Activated T-cell treated with anti-CD3 and anti-CD28 coated beads, Interleukin-2, amount 50 U/mL, for 72 hours (primary cell): Measurements from ENCODE around the gene PRKCA. TPM values are rescaled to one million over a fixed set of nuclear protein-coding genes. Genes with fewer than 3 reads are reported as not detected.

ENCODE experiments used
- ATAC-seq, 2 donors: fragments of 150-1000 bp; cut with Tn5 transposase; replicated peaks in 1 of 2; 2 replicates each; pipeline ENCODE4 v1.10.0; 2021; ENCODE audit warnings: moderate library complexity in 2 of 2, mild to moderate bottlenecking in 1 of 2
- DNase-seq, 2 donors: peaks; one replicate each; pipeline ENCODE4 v3.0.0; 2021 to 2022; ENCODE audit warnings: mixed read lengths in 1 of 2
- H3K27ac Mint-ChIP-seq: one replicate; pipeline ENCODE4 v1.8.0; 2022; ENCODE audit warnings: mild to moderate bottlenecking, moderate library complexity, mixed read lengths
- H3K27me3 Mint-ChIP-seq: one replicate; pipeline ENCODE4 v1.8.0; 2022; ENCODE audit warnings: low read depth, mixed read lengths
- H3K36me3 Mint-ChIP-seq, 2 donors: one replicate each; pipeline ENCODE4 v1.8.0; 2022; ENCODE audit warnings: mixed read lengths in 2 of 2, mild to moderate bottlenecking in 1 of 2; ENCODE audit not compliant: insufficient read depth in 2 of 2
- H3K4me1 Mint-ChIP-seq: one replicate; pipeline ENCODE4 v1.8.0; 2022; ENCODE audit warnings: low read depth, mixed read lengths
- H3K4me3 Mint-ChIP-seq, 2 donors: one replicate each; pipeline ENCODE4 v1.8.0; 2022; ENCODE audit warnings: mild to moderate bottlenecking in 2 of 2, mixed read lengths in 2 of 2, moderate library complexity in 2 of 2
- H3K9me3 Mint-ChIP-seq, 2 donors: one replicate each; pipeline ENCODE4 v1.8.0; 2022; ENCODE audit warnings: mixed read lengths in 2 of 2
- total RNA-seq, 2 donors: library from RNA; stranded (reverse); gene quantifications; one replicate each; pipeline ENCODE4 v1.2.3, GENCODE V29; 2022

The PRKCA gene
- total RNA-seq, 2 donors from 2014 or later = 126 to 138 TPM

GRCh38 chr17:66829883-66830282 lies 527.5 kb downstream of the PRKCA start:
- ATAC-seq (no peak), DNase-seq (no peak)
- peaks cover 57% of the 10 kb centered on the region for H3K27me3 Mint-ChIP-seq
- H3K4me1 Mint-ChIP-seq = peaks cover 11% of the 10 kb centered on the region
- H3K36me3 Mint-ChIP-seq = peaks cover 0 to 2% of the 10 kb centered on the region in 2 donors
- no peak overlapping the region for H3K4me3 Mint-ChIP-seq
- H3K27ac Mint-ChIP-seq = no peak overlapping the region
- H3K9me3 Mint-ChIP-seq = no peaks in the 10 kb centered on the region

- Mint-ChIP-seq H3K4me1 (peaks cover 11% of the 10 kb centered on the region), H3K4me3 (no peak overlapping the region), H3K27ac (no peak overlapping the region), H3K27me3 (peaks cover 58% of the 10 kb centered on the region), H3K36me3 (peaks cover 0 to 2% of the 10 kb centered on the region in 2 donors), H3K9me3 (no peaks in the 10 kb centered on the region)
- no peak for ATAC-seq
- DNase-seq = no peak
Observed at GRCh38 chr17:66830451-66830850, 528.0 kb downstream of the PRKCA start.

GRCh38 chr17:66831383-66832210 lies 529.2 kb downstream of the PRKCA start:
- ATAC-seq (no peak), DNase-seq (no peak)
- H3K4me3 Mint-ChIP-seq = no peak overlapping the region
- no peak overlapping the region for H3K27ac Mint-ChIP-seq
- peaks cover 70% of the 10 kb centered on the region for H3K27me3 Mint-ChIP-seq
- H3K9me3 Mint-ChIP-seq = no peaks in the 10 kb centered on the region
- peaks cover 11% of the 10 kb centered on the region for H3K4me1 Mint-ChIP-seq
- H3K36me3 Mint-ChIP-seq = peaks cover 0 to 2% of the 10 kb centered on the region in 2 donors

GRCh38 chr17:66833201-66833600 lies 530.8 kb downstream of the PRKCA start:
- Mint-ChIP-seq H3K4me3 (no peak overlapping the region), H3K9me3 (no peaks in the 10 kb centered on the region), H3K27me3 (peaks cover 81% of the 10 kb centered on the region), H3K4me1 (peaks cover 11% of the 10 kb centered on the region), H3K27ac (no peak overlapping the region), H3K36me3 (peaks cover 0 to 2% of the 10 kb centered on the region in 2 donors)
- no peak for DNase-seq
- no peak for ATAC-seq

GRCh38 chr17:66834426-66834918 lies 532.1 kb downstream of the PRKCA start:
- ATAC-seq (no peak), DNase-seq (no peak)
- Mint-ChIP-seq H3K4me1 (peaks cover 7% of the 10 kb centered on the region), H3K4me3 (no peak overlapping the region), H3K27ac (no peak overlapping the region), H3K9me3 (no peaks in the 10 kb centered on the region), H3K36me3 (no peaks in the 10 kb centered on the region), H3K27me3 (peaks cover 74% of the 10 kb centered on the region)

- no peaks in the 10 kb centered on the region for H3K9me3 Mint-ChIP-seq
- DNase-seq (no peak), ATAC-seq (peak in 1 of 2 donors; percentile 27)
- H3K4me1 Mint-ChIP-seq = peaks cover 2% of the 10 kb centered on the region
- no peak within 1 kb of the TSS for H3K4me3 Mint-ChIP-seq
- no peak within 1 kb of the TSS for H3K27ac Mint-ChIP-seq
- peaks cover 70% of the 10 kb centered on the region for H3K27me3 Mint-ChIP-seq
- no peaks in the 10 kb centered on the region for H3K36me3 Mint-ChIP-seq
Observed at GRCh38 chr17:66834919-66835454, 532.6 kb downstream of the PRKCA start, which contains the start of gene CACNG5. TSS of gene CACNG5 (plus strand) at chr17:66835117. CDS start at chr17:66877333, 42,216 bp downstream.

GRCh38 chr17:66835476-66835875 lies 533.1 kb downstream of the PRKCA start:
- DNase-seq (no peak), ATAC-seq (no peak)
- Mint-ChIP-seq H3K4me1 (no peaks in the 10 kb centered on the region), H3K9me3 (no peaks in the 10 kb centered on the region), H3K36me3 (no peaks in the 10 kb centered on the region), H3K4me3 (no peak overlapping the region), H3K27ac (no peak overlapping the region), H3K27me3 (peaks cover 65% of the 10 kb centered on the region)

- no peaks in the 10 kb centered on the region for H3K36me3 Mint-ChIP-seq
- ATAC-seq (no peak), DNase-seq (no peak)
- no peak overlapping the region for H3K4me3 Mint-ChIP-seq
- H3K9me3 Mint-ChIP-seq = no peaks in the 10 kb centered on the region
- peaks cover 59% of the 10 kb centered on the region for H3K27me3 Mint-ChIP-seq
- no peak overlapping the region for H3K27ac Mint-ChIP-seq
- no peaks in the 10 kb centered on the region for H3K4me1 Mint-ChIP-seq
Observed at GRCh38 chr17:66836063-66837005, 533.9 kb downstream of the PRKCA start.

GRCh38 chr17:66837226-66837625 lies 534.8 kb downstream of the PRKCA start:
- ATAC-seq (no peak), DNase-seq (no peak)
- H3K27ac Mint-ChIP-seq = no peak overlapping the region
- H3K36me3 Mint-ChIP-seq = no peaks in the 10 kb centered on the region
- H3K4me3 Mint-ChIP-seq = no peak overlapping the region
- H3K9me3 Mint-ChIP-seq = no peaks in the 10 kb centered on the region
- H3K4me1 Mint-ChIP-seq = no peaks in the 10 kb centered on the region
- peaks cover 50% of the 10 kb centered on the region for H3K27me3 Mint-ChIP-seq

- ATAC-seq = no peak
Observed at GRCh38 chr17:66837885-66838665, 535.7 kb downstream of the PRKCA start.

GRCh38 chr17:66839616-66840015 lies 537.2 kb downstream of the PRKCA start:
- H3K9me3 Mint-ChIP-seq = no peaks in the 10 kb centered on the region
- no peak overlapping the region for H3K27ac Mint-ChIP-seq
- no peaks in the 10 kb centered on the region for H3K4me1 Mint-ChIP-seq
- no peaks in the 10 kb centered on the region for H3K36me3 Mint-ChIP-seq
- ATAC-seq = no peak
- no peak overlapping the region for H3K4me3 Mint-ChIP-seq
- H3K27me3 Mint-ChIP-seq = peaks cover 33% of the 10 kb centered on the region
- no peak for DNase-seq

More at GRCh38 chr17:66837885-66838665, 535.7 kb downstream of the PRKCA start:
- no peak for DNase-seq
- H3K4me3 Mint-ChIP-seq = no peak overlapping the region
- no peaks in the 10 kb centered on the region for H3K4me1 Mint-ChIP-seq
- peaks cover 47% of the 10 kb centered on the region for H3K27me3 Mint-ChIP-seq
- no peaks in the 10 kb centered on the region for H3K36me3 Mint-ChIP-seq
- H3K27ac Mint-ChIP-seq = no peak overlapping the region
- H3K9me3 Mint-ChIP-seq = no peaks in the 10 kb centered on the region

GRCh38 chr17:66840061-66840460 lies 537.6 kb downstream of the PRKCA start:
- no peaks in the 10 kb centered on the region for H3K9me3 Mint-ChIP-seq
- H3K4me3 Mint-ChIP-seq = no peak overlapping the region
- no peak overlapping the region for H3K27ac Mint-ChIP-seq
- no peaks in the 10 kb centered on the region for H3K36me3 Mint-ChIP-seq
- DNase-seq = no peak
- peaks cover 37% of the 10 kb centered on the region for H3K27me3 Mint-ChIP-seq
- no peak for ATAC-seq
- H3K4me1 Mint-ChIP-seq = no peaks in the 10 kb centered on the region
